Mucosa of descending colon (tissue), 3 donors: ENCODE results near the gene PCP4L1. TPM values are rescaled to one million over a fixed set of nuclear protein-coding genes. Genes with fewer than 3 reads are reported as not detected.

Source experiments
- ATAC-seq: fragments of 200-7000 bp; cut with Tn5 transposase; one replicate; pipeline ENCODE4 v1.9.1; 2020; ENCODE audit warnings: mild to moderate bottlenecking, moderate library complexity
- DNase-seq, 3 donors: peaks; one replicate each; pipeline ENCODE4 v3.0.0-alpha.2; 2020
- H3K36me3 ChIP-seq: fragments of 200-600 bp; one replicate; pipeline ENCODE4 v1.8.0; 2021; ENCODE audit warnings: low read depth, mild to moderate bottlenecking
- H3K4me1 ChIP-seq: fragments of 200-600 bp; one replicate; pipeline ENCODE4 v1.8.0; 2021; ENCODE audit warnings: low read depth, mild to moderate bottlenecking
- H3K4me3 ChIP-seq: fragments of 200-600 bp; one replicate; pipeline ENCODE4 v1.8.0; 2021; ENCODE audit warnings: mild to moderate bottlenecking
- H3K9me3 ChIP-seq: fragments of 200-600 bp; one replicate; pipeline ENCODE4 v1.8.0; 2021; ENCODE audit warnings: mild to moderate bottlenecking
- CTCF ChIP-seq: fragments of 200-600 bp; IDR thresholded peaks from one replicate; pipeline ENCODE4 v1.8.0; 2022; ENCODE audit warnings: antibody characterized with exemption, mild to moderate bottlenecking
- intact Hi-C, 2 donors: fragments of 100-400 bp; cut with DNase I in 1 of 2; cut with micrococcal nuclease in 1 of 2; formaldehyde crosslinking; loops; one replicate each; pipeline versions ENCODE4 v1.11.0 to v1.11.1; 2022; cut with DNase I, micrococcal nuclease
- microRNA-seq: library from miRNA; unstranded; fragments of <30 nt; microRNA quantifications from one replicate; pipeline ENCODE4, GENCODE V29; 2019
- total RNA-seq, 3 donors: library from RNA; stranded (reverse); fragmentation: NEBNext Ultra II Directional in 2 of 3; extraction: Animal tissue kit (Norgen Biotek cat#: 25700) in 2 of 3; gene quantifications; one replicate each; pipeline versions ENCODE4 v1.2.1 to v1.2.4, GENCODE V29; 2021 to 2023
- donor health status: DM: no; HTN: no; CAD: no; lungs with moderate emphysema.
- donor health status: DM: no; HTN: no; CAD: no.
- donor health status: DM: no; HTN: yes; CAD: no.

PCP4L1 gene
- total RNA-seq, 3 donors from 2014 or later: 0.41 to 12.2 (median 1.6) TPM

- peaks cover 2% of the 10 kb centered on the region for H3K36me3 ChIP-seq
- DNase-seq: no peak
- no peak for ATAC-seq
- no peak for TF ChIP-seq CTCF
- no peaks in the 10 kb centered on the region for H3K4me1 ChIP-seq
- intact Hi-C loops: no loop called here
- no peak overlapping the region for H3K4me3 ChIP-seq
- no peaks in the 10 kb centered on the region for H3K9me3 ChIP-seq
Observed at GRCh38 chr1:161324020-161324419, 65.5 kb downstream of the PCP4L1 start.

GRCh38 chr1:161330346-161330745, 71.8 kb downstream of the PCP4L1 start:
- DNase-seq (no peak), ATAC-seq (no peak)
- no peak for TF ChIP-seq CTCF
- H3K4me1 ChIP-seq: no peaks in the 10 kb centered on the region
- intact Hi-C loops: no loop called here
- H3K36me3 ChIP-seq: peaks cover 6% of the 10 kb centered on the region
- H3K9me3 ChIP-seq: no peaks in the 10 kb centered on the region
- no peak overlapping the region for H3K4me3 ChIP-seq

GRCh38 chr1:161333166-161333565, 74.6 kb downstream of the PCP4L1 start:
- TF ChIP-seq CTCF: no peak
- Histone ChIP-seq H3K36me3 (peaks cover 6% of the 10 kb centered on the region), H3K9me3 (no peaks in the 10 kb centered on the region), H3K4me3 (no peak overlapping the region), H3K4me1 (no peaks in the 10 kb centered on the region)
- ATAC-seq (no peak), DNase-seq (no peak)
- intact Hi-C loops: no loop called here

Small RNA genes lying within 50 kb of the gene (microRNA-seq; reads per million reads assigned to microRNA genes)
- 1.6 reads per million for gene MIR5187

Other genes starting within 250 kb of the PCP4L1 start
- gene F11R, start 237.6 kb upstream of the PCP4L1 start, total RNA-seq: 100 to 1,000 TPM in 2 of 3 donors, 10 to 100 TPM in 1; 84.0 to 222 (median 157) TPM
- gene TSTD1, start 219.8 kb upstream of the PCP4L1 start, total RNA-seq: 100 to 1,000 TPM in 1 of 3 donors, 10 to 100 TPM in 2; 48.9 to 105 (median 80.1) TPM
- 10 to 100 TPM; 66.8 to 80.5 (median 71.7) TPM for gene USF1, start 212.8 kb upstream of the PCP4L1 start, total RNA-seq
- 1 to 10 TPM; 3.8 to 9.0 (median 8.1) TPM for gene ARHGAP30, start 188.9 kb upstream of the PCP4L1 start, total RNA-seq
- gene NECTIN4, start 169.2 kb upstream of the PCP4L1 start, total RNA-seq: 1 to 10 TPM; 1.6 to 5.4 (median 4.6) TPM
- 10 to 100 TPM in 1 of 3 donors, 1 to 10 TPM in 2; 9.5 to 10.7 (median 9.7) TPM for gene KLHDC9, start 160.4 kb upstream of the PCP4L1 start, total RNA-seq
- gene PFDN2, start 140.7 kb upstream of the PCP4L1 start, total RNA-seq: 10 to 100 TPM; 20.7 to 40.2 (median 29.4) TPM
- gene NIT1, start 140.6 kb upstream of the PCP4L1 start, total RNA-seq: 10 to 100 TPM; 56.7 to 79.7 (median 62.8) TPM
- 10 to 100 TPM; 33.3 to 43.0 (median 37.2) TPM for gene DEDD, start 126.1 kb upstream of the PCP4L1 start, total RNA-seq
- gene UFC1, start 104.8 kb upstream of the PCP4L1 start, total RNA-seq: 100 to 1,000 TPM in 1 of 3 donors, 10 to 100 TPM in 2; 88.6 to 114 (median 90.6) TPM
- gene USP21, start 99.2 kb upstream of the PCP4L1 start, total RNA-seq: 10 to 100 TPM; 20.1 to 35.4 (median 29.5) TPM
- 10 to 100 TPM; 15.0 to 21.9 (median 16.3) TPM for gene PPOX, start 92.3 kb upstream of the PCP4L1 start, total RNA-seq
- gene B4GALT3, start 81.2 kb upstream of the PCP4L1 start, total RNA-seq: 10 to 100 TPM; 25.1 to 35.9 (median 33.3) TPM
- 1 to 10 TPM in 2 of 3 donors, under 1 TPM in 1; 0.96 to 7.2 (median 3.8) TPM for gene ADAMTS4, start 59.7 kb upstream of the PCP4L1 start, total RNA-seq
- gene NDUFS2, start 56.4 kb upstream of the PCP4L1 start, total RNA-seq: 100 to 1,000 TPM; 119 to 159 (median 154) TPM
- 10 to 100 TPM in 2 of 3 donors, 1 to 10 TPM in 1; 5.8 to 43.9 (median 27.1) TPM for gene FCER1G, start 43.5 kb upstream of the PCP4L1 start, total RNA-seq
- gene APOA2, start 35.1 kb upstream of the PCP4L1 start, total RNA-seq: not detected
- 10 to 100 TPM; 17.2 to 24.5 (median 23.5) TPM for gene TOMM40L, start 32.7 kb upstream of the PCP4L1 start, total RNA-seq
- gene NR1I3, start 20.5 kb upstream of the PCP4L1 start, total RNA-seq: not detected
- gene MPZ, start 51.2 kb downstream of the PCP4L1 start, total RNA-seq: 10 to 100 TPM in 1 of 3 donors, 1 to 10 TPM in 2; 2.1 to 12.2 (median 3.2) TPM
- 100 to 1,000 TPM; 194 to 244 (median 244) TPM for gene SDHC, start 55.6 kb downstream of the PCP4L1 start, total RNA-seq
- gene CFAP126, start 109.1 kb downstream of the PCP4L1 start, total RNA-seq: not detected
- 10 to 100 TPM in 2 of 3 donors, 1 to 10 TPM in 1; 7.7 to 25.0 (median 23.7) TPM for gene FCGR2A, start 246.7 kb downstream of the PCP4L1 start, total RNA-seq